PFSK-1 (cell line): ENCODE measurements around the gene TRPM6.

ENCODE experiments used
- FOXP2 ChIP-seq: optimal IDR thresholded peaks from 2 replicates; pipeline ENCODE3; 2011; ENCODE audit warnings: borderline replicate concordance, control low read depth, inconsistent platforms; ENCODE audit not compliant: insufficient read depth; ENCODE audit errors: extremely low read length, extremely low read depth
- POLR2AphosphoS5 ChIP-seq: IDR thresholded peaks from 2 replicates; pipeline ENCODE4 v1.6.1; 2012; ENCODE audit warnings: low read depth, mild to moderate bottlenecking, control low read depth, low read length, moderate library complexity
- SIN3A ChIP-seq: IDR thresholded peaks from 2 replicates; pipeline ENCODE4 v1.6.1; 2012; ENCODE audit warnings: mild to moderate bottlenecking, low read length, moderate library complexity, borderline replicate concordance; ENCODE audit not compliant: insufficient read depth
- TAF1 ChIP-seq: IDR thresholded peaks from 2 replicates; pipeline ENCODE4 v1.6.1; 2012; ENCODE audit warnings: low read length, control low read depth, borderline replicate concordance; ENCODE audit not compliant: insufficient read depth
- TF ChIP-seq, protein P1 (sequence below), 2 experiments: IDR thresholded peaks; 2 replicates each; pipeline versions ENCODE4 v1.6.1 to v1.8.0; 2011 to 2012; ENCODE audit warnings: low read depth in 2 of 2, low read length in 2 of 2, control low read depth in 1 of 2, inconsistent platforms in 1 of 2, mild to moderate bottlenecking in 1 of 2, moderate library complexity in 1 of 2; ENCODE audit not compliant: insufficient read depth in 1 of 2

DNA sequence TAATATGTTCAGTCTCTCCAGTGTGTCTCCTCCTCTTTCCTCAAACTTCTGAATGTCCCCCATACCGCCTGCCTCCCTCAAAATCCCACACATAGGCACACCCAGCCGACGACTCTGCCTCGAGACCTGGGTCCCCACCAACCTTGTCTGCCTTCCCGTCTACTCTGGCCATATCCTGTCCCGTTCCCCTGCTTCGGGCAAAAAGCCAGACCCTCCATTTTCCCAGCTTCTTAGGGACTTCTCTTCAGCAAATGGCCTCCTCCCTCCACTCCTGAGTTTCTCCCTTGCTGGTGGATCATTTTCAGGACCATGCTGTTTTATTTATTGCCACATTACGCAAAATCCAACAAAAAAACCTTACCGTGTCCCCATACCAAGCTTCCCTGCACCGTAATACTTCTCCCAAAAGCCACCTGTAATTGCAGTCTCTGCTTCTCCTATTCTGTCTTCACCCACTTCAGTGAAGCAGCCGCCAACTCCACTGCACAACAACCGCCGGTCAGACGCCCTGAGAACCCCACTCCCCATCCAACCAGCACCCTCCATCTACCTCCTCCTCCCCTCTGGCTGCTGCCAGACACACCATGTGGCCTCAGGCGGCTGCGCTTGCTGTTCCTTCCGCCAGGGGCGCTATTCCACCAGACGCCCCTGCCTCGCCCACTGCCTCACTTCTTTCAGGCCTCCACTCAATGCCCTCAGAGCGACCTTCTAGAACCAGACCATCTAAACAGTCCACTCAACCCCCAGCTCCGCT lies 117.0 kb downstream of the TRPM6 start:
- TF ChIP-seq, protein P1, sequence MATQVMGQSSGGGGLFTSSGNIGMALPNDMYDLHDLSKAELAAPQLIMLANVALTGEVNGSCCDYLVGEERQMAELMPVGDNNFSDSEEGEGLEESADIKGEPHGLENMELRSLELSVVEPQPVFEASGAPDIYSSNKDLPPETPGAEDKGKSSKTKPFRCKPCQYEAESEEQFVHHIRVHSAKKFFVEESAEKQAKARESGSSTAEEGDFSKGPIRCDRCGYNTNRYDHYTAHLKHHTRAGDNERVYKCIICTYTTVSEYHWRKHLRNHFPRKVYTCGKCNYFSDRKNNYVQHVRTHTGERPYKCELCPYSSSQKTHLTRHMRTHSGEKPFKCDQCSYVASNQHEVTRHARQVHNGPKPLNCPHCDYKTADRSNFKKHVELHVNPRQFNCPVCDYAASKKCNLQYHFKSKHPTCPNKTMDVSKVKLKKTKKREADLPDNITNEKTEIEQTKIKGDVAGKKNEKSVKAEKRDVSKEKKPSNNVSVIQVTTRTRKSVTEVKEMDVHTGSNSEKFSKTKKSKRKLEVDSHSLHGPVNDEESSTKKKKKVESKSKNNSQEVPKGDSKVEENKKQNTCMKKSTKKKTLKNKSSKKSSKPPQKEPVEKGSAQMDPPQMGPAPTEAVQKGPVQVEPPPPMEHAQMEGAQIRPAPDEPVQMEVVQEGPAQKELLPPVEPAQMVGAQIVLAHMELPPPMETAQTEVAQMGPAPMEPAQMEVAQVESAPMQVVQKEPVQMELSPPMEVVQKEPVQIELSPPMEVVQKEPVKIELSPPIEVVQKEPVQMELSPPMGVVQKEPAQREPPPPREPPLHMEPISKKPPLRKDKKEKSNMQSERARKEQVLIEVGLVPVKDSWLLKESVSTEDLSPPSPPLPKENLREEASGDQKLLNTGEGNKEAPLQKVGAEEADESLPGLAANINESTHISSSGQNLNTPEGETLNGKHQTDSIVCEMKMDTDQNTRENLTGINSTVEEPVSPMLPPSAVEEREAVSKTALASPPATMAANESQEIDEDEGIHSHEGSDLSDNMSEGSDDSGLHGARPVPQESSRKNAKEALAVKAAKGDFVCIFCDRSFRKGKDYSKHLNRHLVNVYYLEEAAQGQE (IDR thresholded peaks at IDR 0.05; ENCODE audit: insufficient read depth in 1 of 2, low read depth in 2 of 2, low read length in 2 of 2): no peak
- no peak for TF ChIP-seq POLR2AphosphoS5
- TF ChIP-seq SIN3A: no peak
- TF ChIP-seq FOXP2: no peak
- TF ChIP-seq TAF1: no peak
